GM18868 (cell line): ENCODE measurements around the gene TMEM170A.
"Not testable (repeated sequence)": the region's sequence is repeated elsewhere in the genome, so short reads cannot be mapped to it uniquely, and the experiment has no call there.

Experiments used
- ATAC-seq: cut with Tn5 transposase; IDR thresholded peaks from one replicate; pipeline ENCODE4 v1.9.1; 2021; ENCODE audit warnings: mild to moderate bottlenecking, moderate library complexity; ENCODE audit not compliant: unreplicated experiment

The TMEM170A gene

GRCh38 chr16:75456971-75457370 lies 7.5 kb downstream of the TMEM170A start:
- ATAC-seq, result no peak

GRCh38 chr16:75456486-75456885 lies 8.0 kb downstream of the TMEM170A start:
- ATAC-seq, result not testable (repeated sequence)

GRCh38 chr16:75455677-75456076 lies 8.8 kb downstream of the TMEM170A start:
- ATAC-seq, result no peak

- no peak for ATAC-seq
Observed at GRCh38 chr16:75452464-75453190, 11.9 kb downstream of the TMEM170A start.

GRCh38 chr16:75446416-75446815 lies 18.1 kb downstream of the TMEM170A start:
- no peak for ATAC-seq

GRCh38 chr16:75445298-75445697 lies 19.2 kb downstream of the TMEM170A start:
- ATAC-seq, result no peak

GRCh38 chr16:75443298-75443697 lies 21.2 kb downstream of the TMEM170A start:
- no peak for ATAC-seq

- peak; percentile 70 for ATAC-seq
Observed at GRCh38 chr16:75433732-75434413, 30.6 kb downstream of the TMEM170A start.

- peak; percentile 92 for ATAC-seq
Observed at GRCh38 chr16:75432828-75433731, 31.4 kb downstream of the TMEM170A start, which contains the start of gene CFDP1. Gene CFDP1 (minus strand): TSS chr16:75433503. CDS start chr16:75433352, 151 bp downstream.

GRCh38 chr16:75429621-75430403 lies 34.7 kb downstream of the TMEM170A start:
- ATAC-seq, result no peak

- not testable (repeated sequence) for ATAC-seq
Observed at GRCh38 chr16:75426524-75426923, 38.0 kb downstream of the TMEM170A start.

- not testable (repeated sequence) for ATAC-seq
Observed at GRCh38 chr16:75424105-75424762, 40.3 kb downstream of the TMEM170A start.

GRCh38 chr16:75423723-75424104 lies 40.8 kb downstream of the TMEM170A start:
- no peak for ATAC-seq

GRCh38 chr16:75421820-75422126 lies 42.7 kb downstream of the TMEM170A start:
- no peak for ATAC-seq

GRCh38 chr16:75420987-75421819 lies 43.3 kb downstream of the TMEM170A start:
- ATAC-seq, result peak; percentile 80

- no peak for ATAC-seq
Observed at GRCh38 chr16:75416904-75417565, 47.5 kb downstream of the TMEM170A start.

- ATAC-seq, result no peak
Observed at GRCh38 chr16:75415169-75415905, 49.2 kb downstream of the TMEM170A start.

GRCh38 chr16:75413951-75414350 lies 50.5 kb downstream of the TMEM170A start:
- ATAC-seq, result peak; percentile 61
